Liver (tissue), 9 donors: ENCODE data around the gene CCBE1. TPM values are rescaled to one million over a fixed set of nuclear protein-coding genes. Genes with fewer than 3 reads are reported as not detected.

Experiments
- DNase-seq: peaks from one replicate; pipeline ENCODE4 v3.0.0-alpha.2; 2017; ENCODE audit warnings: low spot score
- H3K27ac ChIP-seq, 2 donors: one replicate each; pipeline ENCODE4 v1.7.0; 2013; ENCODE audit warnings: inconsistent platforms in 2 of 2, low read length in 2 of 2, control low read depth in 1 of 2, low read depth in 1 of 2, mild to moderate bottlenecking in 1 of 2
- H3K27me3 ChIP-seq, 4 donors: one replicate each; pipeline versions ENCODE4 v1.6.1 to v1.7.0; 2013; ENCODE audit warnings: low read length in 3 of 4, inconsistent platforms in 1 of 4, mild to moderate bottlenecking in 1 of 4, moderate library complexity in 1 of 4; ENCODE audit not compliant: control insufficient read depth in 4 of 4, insufficient read depth in 4 of 4
- H3K36me3 ChIP-seq, 4 donors: one replicate each; pipeline versions ENCODE4 v1.6.1 to v1.7.0; 2013; ENCODE audit warnings: low read length in 3 of 4, mild to moderate bottlenecking in 3 of 4, low read depth in 1 of 4, moderate library complexity in 1 of 4; ENCODE audit not compliant: control insufficient read depth in 4 of 4, insufficient read depth in 3 of 4
- H3K4me1 ChIP-seq, 4 donors: one replicate each; pipeline versions ENCODE4 v1.6.1 to v1.7.0; 2013; ENCODE audit warnings: low read length in 3 of 4, mild to moderate bottlenecking in 3 of 4, moderate library complexity in 1 of 4; ENCODE audit not compliant: control insufficient read depth in 4 of 4, insufficient read depth in 4 of 4
- H3K4me3 ChIP-seq, 3 donors: one replicate each; pipeline versions ENCODE4 v1.6.1 to v1.7.0; 2013; ENCODE audit warnings: low read length in 3 of 3, control low read depth in 1 of 3, low read depth in 1 of 3, mild to moderate bottlenecking in 1 of 3
- H3K9ac ChIP-seq, 2 donors: one replicate each; pipeline ENCODE4 v1.7.0; 2013; ENCODE audit warnings: low read length in 2 of 2, mild to moderate bottlenecking in 2 of 2, moderate library complexity in 2 of 2, control low read depth in 1 of 2, low read depth in 1 of 2
- H3K9me3 ChIP-seq, 4 donors: one replicate each; pipeline versions ENCODE4 v1.6.1 to v1.7.0; 2013; ENCODE audit warnings: low read length in 3 of 4; ENCODE audit not compliant: control insufficient read depth in 4 of 4
- ATF3 ChIP-seq: IDR thresholded peaks from 2 replicates; pipeline ENCODE4 v1.6.1; 2016; ENCODE audit warnings: antibody characterized with exemption
- CTCF ChIP-seq: fragments of 150-350 bp; IDR thresholded peaks from 2 replicates; pipeline ENCODE4 v1.5.1; 2017; ENCODE audit warnings: improper control_type of control experiment, low read depth, low read length; ENCODE audit not compliant: missing input control
- EGR1 ChIP-seq, 2 donors: IDR thresholded peaks; 2 replicates each; pipeline ENCODE4 v1.6.1; 2016 to 2018; ENCODE audit warnings: antibody characterized with exemption in 2 of 2, low read depth in 2 of 2
- FOXA1 ChIP-seq: IDR thresholded peaks from 2 replicates; pipeline ENCODE4 v1.6.1; 2016; ENCODE audit warnings: antibody characterized with exemption
- FOXA2 ChIP-seq: IDR thresholded peaks from 2 replicates; pipeline ENCODE4 v1.6.1; 2016; ENCODE audit warnings: antibody characterized with exemption
- GABPA ChIP-seq, 2 donors: IDR thresholded peaks in 1 of 2; conservative IDR thresholded peaks in 1 of 2; 2 replicates each; pipeline ENCODE4 v1.6.1; 2016; ENCODE audit warnings: antibody characterized with exemption in 2 of 2, mild to moderate bottlenecking in 1 of 2, moderate library complexity in 1 of 2
- HNF4A ChIP-seq, 2 donors: conservative IDR thresholded peaks; 2 replicates each; pipeline ENCODE4 v1.6.1; 2016; ENCODE audit warnings: antibody characterized with exemption in 2 of 2, mild to moderate bottlenecking in 2 of 2
- HNF4G ChIP-seq: IDR thresholded peaks from 2 replicates; pipeline ENCODE4 v1.6.1; 2016; ENCODE audit warnings: antibody characterized with exemption
- JUND ChIP-seq, 2 donors: IDR thresholded peaks; 2 replicates each; pipeline ENCODE4 v1.6.1; 2016; ENCODE audit warnings: antibody characterized with exemption in 2 of 2
- MAX ChIP-seq: IDR thresholded peaks from 2 replicates; pipeline ENCODE4 v1.6.1; 2016; ENCODE audit warnings: antibody characterized with exemption
- NR2F2 ChIP-seq: IDR thresholded peaks from 2 replicates; pipeline ENCODE4 v1.6.1; 2016; ENCODE audit warnings: antibody characterized with exemption
- RAD21 ChIP-seq, 2 donors: IDR thresholded peaks; 2 replicates each; pipeline ENCODE4 v1.6.1; 2016; ENCODE audit warnings: antibody characterized with exemption in 2 of 2, mild to moderate bottlenecking in 2 of 2
- REST ChIP-seq: IDR thresholded peaks from 2 replicates; pipeline ENCODE4 v1.6.1; 2016; ENCODE audit warnings: antibody characterized with exemption, mild to moderate bottlenecking
- RXRA ChIP-seq, 2 donors: IDR thresholded peaks; 2 replicates each; pipeline ENCODE4 v1.6.1; 2017 to 2018; ENCODE audit warnings: antibody characterized with exemption in 2 of 2, mild to moderate bottlenecking in 1 of 2
- TAF1 ChIP-seq: conservative IDR thresholded peaks from 2 replicates; pipeline ENCODE4 v1.6.1; 2016; ENCODE audit warnings: antibody characterized with exemption, mild to moderate bottlenecking
- YY1 ChIP-seq: IDR thresholded peaks from 2 replicates; pipeline ENCODE4 v1.6.1; 2016; ENCODE audit warnings: antibody characterized with exemption, mild to moderate bottlenecking
- ZBTB33 ChIP-seq: IDR thresholded peaks from 2 replicates; pipeline ENCODE4 v1.6.1; 2016; ENCODE audit warnings: antibody characterized with exemption
- WGBS: extraction: QIAGEN DNeasy Blood & Tissue Kit; methylation state at CpG from one replicate; pipeline ENCODE4 v1.1.7; 2013; 5-methylcytosine and 5-hydroxymethylcytosine counted together
- polyA plus RNA-seq, 2 donors: library from polyadenylated mRNA; stranded (reverse) in 1 of 2; unstranded in 1 of 2; fragments of 200-250 nt in 1 of 2; fragments of >200 nt in 1 of 2; fragmentation: Nextera tagmentation in 1 of 2; extraction: Ambion mirVana in 1 of 2; gene quantifications; one replicate each; pipeline versions ENCODE4 v1.2.1 to v1.2.3, GENCODE V29; 2013 to 2015
- total RNA-seq, 2 donors: library from RNA; depleted of rRNA; stranded (reverse); fragments of >200 nt; gene quantifications; one replicate each; pipeline ENCODE4 v1.2.3, GENCODE V29; 2014
- donor health status: healthy.
- donor health status: healthy.
- donor health status: healthy.
- donor health status: healthy.
- donor health status: healthy.

Gene CCBE1
- total and polyA plus RNA-seq, 4 donors: 1.8 to 2.6 (median 2.2) TPM

GRCh38 chr18:59619816-59620215 is 77.4 kb downstream of the CCBE1 start:
- H3K9ac ChIP-seq: no peak overlapping the region

More at GRCh38 chr18:59619816-59620215, 77.4 kb downstream of the CCBE1 start:
- TF ChIP-seq TAF1: no peak
- TF ChIP-seq ZBTB33: no peak
- TF ChIP-seq CTCF: no peak
- no peak for TF ChIP-seq HNF4A (conservative IDR thresholded peaks at IDR 0.05)
- no peak for TF ChIP-seq HNF4G
- TF ChIP-seq FOXA2: no peak
- no peak for TF ChIP-seq MAX
- no peak for TF ChIP-seq NR2F2
- TF ChIP-seq EGR1 (IDR thresholded peaks at IDR 0.05; ENCODE audit: low read depth in 2 of 2): no peak
- TF ChIP-seq REST: no peak
- TF ChIP-seq JUND (IDR thresholded peaks at IDR 0.05): no peak
- TF ChIP-seq GABPA (IDR thresholded peaks at IDR 0.05 in 1 of 2, conservative IDR thresholded peaks at IDR 0.05 in 1 of 2): no peak
- no peak for TF ChIP-seq FOXA1
- TF ChIP-seq YY1: no peak
- no peak for TF ChIP-seq ATF3
- no peak for TF ChIP-seq RXRA (IDR thresholded peaks at IDR 0.05)
- no peak for TF ChIP-seq RAD21 (IDR thresholded peaks at IDR 0.05)
- Histone ChIP-seq H3K4me1 (no peaks in the 10 kb centered on the region), H3K36me3 (no peaks in the 10 kb centered on the region), H3K27ac (no peak overlapping the region), H3K9me3 (no peaks in the 10 kb centered on the region), H3K27me3 (peaks cover 0 to 2% (median 0%) of the 10 kb centered on the region in 4 donors), H3K4me3 (no peak overlapping the region)
- 40% methylated on average over 3 of the region's 3 CpGs for WGBS
- no peak for DNase-seq
